GM11168 (cell line): Measurements from ENCODE around the gene RAI2.

ENCODE experiments used
- in situ Hi-C: fragments of 300-500 bp; cut with MboI; formaldehyde crosslinking; loops from one replicate; pipeline ENCODE4 v1.12.0; 2022; ENCODE audit warnings: low sequenced_read_pairs; ENCODE audit not compliant: unreplicated experiment

Gene RAI2

DNA sequence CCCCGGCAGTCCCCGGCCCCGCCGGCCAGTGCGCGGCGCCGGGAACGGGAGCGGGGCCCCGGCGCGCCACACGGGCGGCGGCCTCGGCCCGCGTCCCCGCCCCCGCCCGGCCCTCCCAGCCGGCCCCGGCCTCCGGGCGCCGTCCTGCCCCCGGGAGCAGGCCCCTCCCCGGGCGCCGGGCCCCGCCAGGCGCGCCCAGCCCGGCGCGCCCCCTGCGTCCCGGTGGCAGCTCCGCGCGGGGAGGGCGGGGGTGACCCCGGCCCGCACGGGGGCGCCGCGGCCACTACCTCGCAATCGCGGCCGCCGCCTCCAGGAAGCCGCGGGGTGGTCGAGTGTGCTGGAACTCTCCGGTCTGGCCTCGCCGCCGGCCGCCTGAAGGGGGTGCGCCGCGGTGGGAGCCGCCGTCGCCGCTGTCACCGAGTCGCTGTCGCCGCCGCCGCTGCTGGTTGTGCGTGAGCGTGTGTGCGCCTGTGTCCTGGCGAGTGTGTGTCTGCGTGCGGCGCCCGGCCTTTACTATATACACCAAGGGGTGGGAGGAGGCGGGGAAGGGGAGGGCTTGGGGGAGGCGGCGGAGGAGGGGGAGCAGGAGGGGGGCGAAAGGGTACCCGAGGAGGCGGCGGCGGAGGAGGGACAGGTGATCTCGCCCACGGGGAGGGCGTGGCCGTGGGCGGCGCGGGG lies at the start of gene RAI2:
RAI2 (minus strand) TSS at position 488 of the 678 bp plus-strand sequence. CDS start 59,288 bp downstream, outside the sequence.
- in situ Hi-C loops = no loop called here

DNA sequence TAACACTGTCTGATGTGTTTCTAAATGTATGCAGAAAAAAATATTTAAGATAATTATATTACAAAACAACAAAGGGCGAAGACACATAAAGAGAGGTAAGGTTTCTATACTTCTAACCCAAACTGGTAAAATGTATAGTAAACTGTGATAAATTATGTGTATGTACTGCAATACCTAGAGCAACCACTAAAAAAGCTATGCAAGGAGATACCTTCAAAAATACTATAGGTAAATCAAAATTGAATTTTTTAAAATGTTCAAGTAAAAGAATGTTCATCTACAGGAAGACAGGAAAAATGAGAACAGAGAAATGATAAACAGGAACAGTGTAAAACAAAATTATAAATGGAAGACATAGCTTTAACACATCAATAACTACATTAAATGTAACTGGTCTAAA lies 27.3 kb upstream of the RAI2 start:
- in situ Hi-C loops = no loop called here

DNA sequence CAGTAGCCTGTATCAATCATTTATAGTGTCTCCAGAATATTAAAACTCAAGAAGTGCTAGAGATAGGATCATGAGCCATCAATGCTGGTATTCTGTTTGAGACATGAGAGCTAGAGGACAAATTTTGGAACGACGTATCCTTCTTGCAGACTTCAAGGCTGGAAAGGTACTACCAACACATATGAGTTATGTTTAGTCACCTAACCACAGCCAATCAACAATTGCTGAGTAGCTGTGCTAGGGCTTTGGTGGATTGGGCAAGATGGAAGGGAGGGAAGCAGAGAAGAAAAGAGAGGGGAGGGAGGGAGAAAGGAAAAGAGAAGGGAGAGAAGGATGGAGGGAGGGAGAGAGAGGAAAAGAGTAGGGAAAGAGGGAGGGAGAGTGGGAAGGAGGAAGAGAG lies 21.6 kb upstream of the RAI2 start:
- in situ Hi-C loops = no loop called here

DNA sequence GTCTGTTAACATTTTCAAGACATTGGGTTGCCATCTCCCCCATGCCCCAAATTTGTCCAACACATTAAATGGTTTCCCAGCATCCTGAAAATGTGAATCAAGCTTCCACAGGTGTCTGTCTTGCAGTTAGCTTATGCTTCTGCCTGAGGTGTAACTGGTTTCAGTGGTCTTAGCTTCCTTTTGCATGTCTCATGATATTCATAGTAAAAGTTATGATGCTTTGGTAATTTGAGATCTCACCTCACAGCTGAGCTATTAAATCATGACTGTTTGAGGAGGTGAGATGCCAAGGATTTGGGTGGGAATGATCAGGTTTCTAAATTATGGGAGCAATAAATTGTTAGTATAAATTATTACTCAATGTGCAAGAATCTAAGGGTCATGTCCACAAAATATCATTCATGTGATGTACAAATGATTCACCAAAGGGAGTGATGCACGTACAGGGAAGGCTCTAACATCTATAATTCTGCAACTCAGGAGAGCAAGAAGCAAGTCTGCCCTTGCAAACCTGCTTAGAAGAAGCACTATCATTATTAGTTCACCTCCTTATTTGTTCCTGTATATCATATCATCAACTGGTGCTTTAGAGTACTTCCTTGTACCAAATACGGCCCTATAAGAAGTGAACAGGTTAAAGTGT lies 17.1 kb upstream of the RAI2 start:
- in situ Hi-C loops = no loop called here

DNA sequence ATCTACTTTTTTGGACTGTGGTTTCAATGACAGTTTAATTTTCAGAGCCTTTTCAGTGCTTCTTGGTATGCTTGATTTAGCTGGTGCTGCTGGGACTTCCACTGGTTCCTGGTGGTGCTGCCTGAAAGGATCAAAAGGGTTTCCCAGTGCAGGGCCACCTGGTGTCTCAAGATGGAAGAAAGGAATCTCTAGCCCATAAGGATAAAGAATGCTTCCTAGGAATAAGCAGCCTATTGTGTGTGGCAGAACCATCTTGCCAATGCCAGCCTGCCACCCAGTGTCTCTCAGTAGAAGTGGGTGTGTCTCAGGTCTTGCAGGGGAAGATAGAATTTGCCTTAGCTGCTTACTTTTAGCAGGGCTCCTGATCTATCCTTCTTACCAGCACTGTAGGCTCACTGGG lies 15.0 kb upstream of the RAI2 start:
- in situ Hi-C loops = no loop called here

DNA sequence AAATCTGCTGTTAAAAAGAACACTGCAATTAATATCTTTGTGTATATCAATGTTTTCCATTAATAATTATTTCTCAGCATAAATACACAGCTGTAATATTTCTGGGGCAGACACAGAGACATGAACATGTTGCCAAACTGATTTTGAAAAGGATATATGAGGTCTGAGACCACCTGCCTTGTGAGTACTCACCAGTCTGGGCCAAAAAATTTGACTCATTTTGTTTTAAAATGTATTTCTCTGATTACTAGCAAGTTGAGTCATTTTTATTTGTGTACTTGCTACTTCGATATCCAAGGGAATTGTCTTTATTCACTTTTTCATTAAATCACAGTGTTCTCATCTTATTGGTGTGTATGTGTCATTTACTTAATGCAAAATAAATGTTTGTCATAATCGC lies 8.5 kb upstream of the RAI2 start:
- in situ Hi-C loops = no loop called here

DNA sequence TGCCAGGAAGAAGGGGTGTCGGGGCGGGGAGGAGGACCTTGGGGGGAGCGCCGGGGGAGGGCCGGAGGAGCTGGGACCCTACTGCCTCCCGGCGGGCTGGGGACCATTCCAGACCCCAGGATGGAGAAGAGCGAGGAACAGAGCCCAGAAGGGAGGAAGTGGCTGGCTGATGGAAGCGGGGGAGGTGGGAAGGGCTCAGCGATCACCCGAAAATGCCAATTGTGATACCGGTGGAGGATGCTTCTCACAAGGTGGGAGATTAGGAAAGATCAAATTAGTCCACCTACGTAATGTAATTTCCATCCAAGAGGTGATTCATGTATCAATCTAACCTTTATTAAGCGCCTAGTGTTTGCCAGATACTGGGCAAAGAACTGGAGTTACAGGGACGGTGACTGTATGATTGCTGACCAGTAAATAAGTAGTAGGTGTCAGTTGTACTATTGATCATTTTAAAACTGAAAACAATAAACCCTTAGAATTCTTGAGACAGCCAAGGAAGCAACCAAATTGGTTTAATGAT lies 452 bp upstream of the RAI2 start:
- in situ Hi-C loops = no loop called here

DNA sequence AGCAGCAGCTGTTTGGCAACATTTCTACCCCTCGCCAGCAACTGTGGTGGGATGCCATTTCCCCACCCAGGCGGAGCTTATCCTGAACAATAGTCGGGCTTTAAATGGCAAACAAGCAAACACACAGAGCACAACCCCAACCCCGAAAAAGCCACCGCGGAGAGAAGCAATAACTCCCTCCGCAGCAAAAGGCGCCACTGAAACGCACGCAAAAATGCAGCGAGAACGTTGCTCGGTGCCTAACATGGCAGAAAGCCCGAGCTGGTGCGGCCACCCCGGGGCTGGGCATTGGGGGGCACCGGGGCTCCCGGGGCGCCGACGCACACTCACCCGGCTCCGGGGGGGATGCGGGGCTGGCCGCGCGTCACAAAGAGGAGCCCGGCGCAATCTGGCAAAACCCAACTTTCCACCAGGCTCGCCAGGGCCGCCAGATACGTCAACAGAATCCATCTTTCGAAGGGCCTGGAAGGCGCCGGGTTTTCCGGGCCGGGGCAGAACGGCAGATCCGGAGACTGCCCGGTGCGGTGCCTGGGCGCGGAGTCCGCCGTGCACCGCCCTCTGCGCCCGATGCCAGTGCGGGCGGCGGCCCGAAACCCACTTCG lies 818 bp downstream of the RAI2 start:
- in situ Hi-C loops = no loop called here

DNA sequence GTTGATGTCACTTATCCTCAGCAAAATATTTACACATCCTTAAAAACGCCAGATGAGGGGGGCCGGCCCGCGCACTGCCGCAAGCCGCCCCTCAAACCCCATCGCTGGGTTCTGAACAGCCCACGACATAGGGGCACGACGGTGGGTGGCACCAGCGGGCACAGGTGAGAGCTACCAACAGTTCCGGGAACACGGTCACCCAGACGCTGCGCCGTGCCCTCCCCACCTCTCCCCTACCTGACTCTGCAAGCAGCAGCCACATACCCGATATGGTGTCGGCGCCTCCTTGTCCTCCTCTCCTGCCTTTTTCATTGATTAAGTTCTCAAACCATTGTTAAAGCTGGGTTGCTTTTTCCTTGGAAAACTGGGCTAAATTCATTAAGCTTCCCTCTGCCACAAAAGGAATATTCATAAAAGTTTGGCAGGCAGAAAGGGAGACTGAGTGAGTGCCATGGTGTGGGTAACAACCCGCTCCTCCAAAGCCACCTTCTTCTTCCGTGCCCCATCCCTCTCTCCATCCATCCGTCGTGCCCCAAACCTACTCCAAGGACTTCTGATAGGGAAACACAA lies 1.4 kb downstream of the RAI2 start:
- in situ Hi-C loops = loop anchor here (10.0 kb wide), 1 partner anchor 1195 kb away; no protein-coding TSS in a partner anchor

DNA sequence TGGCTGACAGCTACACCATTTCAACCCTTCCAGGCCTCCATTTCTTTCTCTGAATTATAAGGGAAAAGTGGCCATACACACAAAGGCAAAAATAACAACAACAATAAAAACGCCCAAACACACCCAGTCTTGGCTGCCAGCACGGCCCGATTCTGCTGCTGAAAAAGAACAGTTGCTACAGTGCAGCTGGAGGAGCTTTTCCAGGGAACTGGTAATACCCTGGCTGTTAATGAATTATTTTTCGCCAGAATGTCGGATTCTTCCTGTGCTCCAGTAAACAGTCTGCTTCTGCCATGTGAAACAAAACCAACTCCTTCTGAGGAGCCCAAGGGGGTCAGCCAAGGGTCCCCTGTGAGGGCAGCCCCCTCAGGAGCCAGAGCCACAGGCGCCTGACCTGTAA lies 6.6 kb downstream of the RAI2 start:
- in situ Hi-C loops = loop anchor here (10.0 kb wide), 1 partner anchor 1200 kb away; no protein-coding TSS in a partner anchor

DNA sequence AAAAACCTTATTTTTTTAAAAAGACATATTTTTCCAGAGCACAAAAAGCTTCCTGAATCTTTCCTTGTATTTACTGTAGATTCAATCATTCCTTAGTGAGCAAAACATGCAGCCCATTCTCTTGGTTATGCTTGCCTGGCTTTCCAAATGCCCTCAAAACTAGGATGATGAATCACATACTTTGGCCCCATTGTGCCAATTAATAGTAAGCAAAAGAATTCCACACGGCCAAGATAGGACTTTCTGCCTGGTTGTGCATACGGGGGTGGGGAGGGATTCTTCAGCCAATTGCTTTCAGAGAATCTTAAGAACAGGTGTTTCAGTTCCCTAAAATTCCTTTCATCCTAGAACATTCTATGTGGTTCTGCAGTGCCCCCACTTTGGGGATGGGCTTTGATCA lies 7.0 kb downstream of the RAI2 start:
- in situ Hi-C loops = loop anchor here (10.0 kb wide), 1 partner anchor 1201 kb away; no protein-coding TSS in a partner anchor

DNA sequence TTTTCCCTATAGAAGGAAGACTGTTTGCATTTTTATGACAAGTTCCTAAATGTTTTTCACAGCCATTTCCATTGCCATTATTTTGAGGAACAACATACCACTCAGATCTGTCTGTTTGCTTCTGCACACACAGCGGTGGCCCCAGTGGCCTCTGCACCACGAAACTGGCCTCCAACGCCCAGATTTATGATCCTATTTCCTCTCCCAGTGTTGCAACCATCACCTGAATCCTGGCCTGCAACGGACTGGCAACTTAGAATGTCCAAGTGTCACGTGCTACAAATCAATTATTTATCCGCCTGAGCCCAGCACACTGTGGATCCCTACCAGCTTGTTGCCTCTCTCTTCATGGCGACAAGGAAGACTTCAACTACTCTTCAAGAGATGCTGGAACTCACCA lies 9.2 kb downstream of the RAI2 start:
- in situ Hi-C loops = loop anchor here (10.0 kb wide), 1 partner anchor 1203 kb away; no protein-coding TSS in a partner anchor

DNA sequence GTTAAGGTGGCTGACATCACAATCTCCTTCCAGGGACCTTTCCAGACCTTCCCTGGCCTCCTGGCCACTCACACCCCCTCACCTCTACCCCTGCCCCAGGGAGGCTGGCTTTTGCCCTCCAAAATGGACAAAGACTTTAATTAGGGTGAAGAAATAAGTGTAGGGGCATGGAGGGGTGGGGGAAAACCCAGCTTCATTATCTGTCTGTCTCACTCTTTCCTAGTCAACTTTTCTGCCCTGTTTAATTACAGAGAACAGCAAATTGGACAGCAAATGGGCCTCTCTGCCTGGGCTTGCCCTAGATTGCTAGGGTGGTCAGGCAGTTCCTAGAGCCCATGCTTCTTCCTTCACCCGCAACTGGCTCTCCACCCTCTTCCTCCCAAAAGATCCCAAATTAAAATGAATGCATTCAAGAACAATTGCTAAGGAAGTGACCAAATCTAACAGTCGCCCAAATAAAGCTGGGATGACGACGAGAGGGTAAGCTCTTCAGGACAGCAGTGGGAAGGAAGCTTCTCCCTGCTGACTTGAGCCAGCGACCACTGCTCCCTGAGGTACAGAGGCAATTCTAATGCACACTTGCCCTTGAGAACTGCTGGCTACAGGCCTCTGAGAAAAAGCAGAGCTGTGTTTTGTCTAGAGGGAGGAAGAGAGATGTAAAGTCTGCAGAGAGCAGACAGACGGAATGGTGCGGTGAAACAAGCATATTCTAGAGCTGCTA lies 12.4 kb downstream of the RAI2 start:
- in situ Hi-C loops = no loop called here

DNA sequence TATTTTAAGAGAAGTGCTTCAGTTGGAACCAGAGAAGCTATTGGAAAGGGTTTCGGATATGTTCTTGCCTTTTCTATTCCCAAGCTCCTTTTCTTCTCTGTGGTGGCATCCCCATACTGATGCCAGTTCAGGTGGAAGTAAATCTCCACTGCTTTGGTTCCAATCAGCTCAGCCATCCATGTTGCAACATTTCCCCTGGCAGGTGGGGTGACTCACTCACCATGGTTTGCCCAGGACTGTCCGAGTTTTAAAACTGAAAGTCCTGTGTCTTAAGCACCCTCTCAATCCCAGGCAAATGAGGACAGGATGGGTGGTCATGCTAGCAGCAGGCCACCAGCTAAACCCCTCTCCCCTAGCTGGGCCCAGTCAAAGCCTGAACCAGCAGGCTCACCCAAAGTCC lies 15.1 kb downstream of the RAI2 start:
- in situ Hi-C loops = no loop called here

DNA sequence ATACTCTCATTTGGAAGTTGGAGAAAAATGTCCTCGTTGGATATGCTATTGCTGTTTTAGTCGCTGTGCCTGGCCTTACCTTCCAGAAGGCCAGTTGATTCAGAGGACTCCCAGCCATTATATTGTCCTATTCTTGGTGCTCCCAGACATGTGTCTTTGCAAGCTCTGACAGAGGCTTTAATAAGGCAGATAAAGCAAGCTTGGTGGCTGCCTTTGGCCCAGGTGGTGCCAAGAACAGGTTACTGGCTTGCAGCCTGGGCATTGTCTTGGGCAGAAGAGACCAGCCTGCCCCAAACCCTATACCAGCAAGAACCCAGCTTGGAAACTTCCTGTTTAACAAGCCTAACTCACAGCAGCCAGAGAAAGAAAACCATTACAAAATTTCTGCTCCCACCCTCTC lies 16.9 kb downstream of the RAI2 start:
- in situ Hi-C loops = no loop called here

DNA sequence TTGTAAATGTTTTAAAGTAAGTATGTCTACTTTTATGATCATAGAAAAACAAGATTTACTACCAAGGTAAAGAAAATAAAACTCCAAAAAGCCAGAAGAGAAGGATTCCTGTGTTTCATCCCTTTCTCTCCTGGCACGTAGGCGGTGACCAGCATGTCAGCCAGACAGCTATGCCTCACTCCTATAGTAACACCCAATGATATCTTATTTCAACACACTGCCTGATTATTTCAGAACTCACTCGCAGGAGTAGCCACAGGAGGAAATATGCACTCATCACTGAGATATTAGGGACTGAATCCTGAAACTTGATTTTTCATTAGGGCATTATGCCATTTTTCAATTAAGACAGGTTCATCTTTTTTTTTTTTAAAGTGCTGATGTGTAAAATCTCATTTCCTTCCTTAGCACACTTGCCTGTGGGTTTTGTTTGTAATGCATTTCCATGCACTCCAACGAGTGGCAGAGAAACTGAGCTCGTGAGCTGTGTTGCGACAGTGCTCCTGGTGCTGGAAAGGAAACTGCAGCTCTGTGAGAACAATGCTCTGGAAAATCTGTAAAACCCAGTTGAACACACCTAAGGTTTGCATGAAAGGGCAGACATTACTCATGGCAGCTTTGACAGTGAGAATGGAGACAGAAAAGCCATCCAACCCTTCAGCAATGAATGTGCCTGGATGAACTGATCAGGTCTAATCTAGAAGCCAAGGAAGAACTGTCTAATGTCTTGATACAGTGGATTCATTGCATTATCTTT lies 18.2 kb downstream of the RAI2 start:
- in situ Hi-C loops = no loop called here

DNA sequence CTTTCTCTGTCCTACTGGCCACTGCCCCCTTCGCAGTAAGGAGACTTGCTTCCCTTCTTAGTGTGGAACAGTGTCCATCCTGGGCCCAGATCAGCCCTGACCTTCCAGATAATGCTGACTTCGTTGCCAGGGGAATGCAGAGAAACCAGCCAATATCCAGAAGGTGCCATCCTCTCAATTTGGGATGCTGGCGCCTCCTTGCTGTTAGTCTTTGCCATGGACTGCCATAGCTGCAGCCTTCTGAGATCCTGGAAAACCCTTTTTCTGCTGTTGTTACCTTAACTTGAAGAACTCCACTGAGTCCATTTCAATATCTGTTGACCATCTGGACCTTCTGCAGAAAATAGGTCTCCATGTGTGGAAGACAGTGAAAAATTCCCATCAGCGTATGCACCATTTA lies 21.8 kb downstream of the RAI2 start:
- in situ Hi-C loops = no loop called here

DNA sequence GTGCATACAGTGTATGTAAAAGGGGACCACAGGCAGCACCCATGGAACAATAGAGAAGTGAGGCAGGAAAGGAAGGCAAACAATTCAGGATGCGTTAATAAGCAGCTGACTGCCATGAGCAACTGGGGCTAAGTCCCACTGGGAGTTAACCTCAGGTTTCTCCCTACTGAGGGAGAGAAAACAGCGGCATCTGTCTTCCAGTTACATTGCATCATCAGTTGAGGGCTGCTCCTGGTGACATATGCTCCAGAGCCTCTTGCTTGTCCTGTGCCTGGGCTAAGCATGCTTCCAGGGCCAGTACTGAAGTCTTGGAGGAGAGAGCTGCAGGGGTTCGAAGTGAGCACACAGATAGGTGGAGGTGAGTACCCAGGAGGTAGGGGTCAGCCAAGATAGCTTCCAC lies 24.3 kb downstream of the RAI2 start:
- in situ Hi-C loops = no loop called here

DNA sequence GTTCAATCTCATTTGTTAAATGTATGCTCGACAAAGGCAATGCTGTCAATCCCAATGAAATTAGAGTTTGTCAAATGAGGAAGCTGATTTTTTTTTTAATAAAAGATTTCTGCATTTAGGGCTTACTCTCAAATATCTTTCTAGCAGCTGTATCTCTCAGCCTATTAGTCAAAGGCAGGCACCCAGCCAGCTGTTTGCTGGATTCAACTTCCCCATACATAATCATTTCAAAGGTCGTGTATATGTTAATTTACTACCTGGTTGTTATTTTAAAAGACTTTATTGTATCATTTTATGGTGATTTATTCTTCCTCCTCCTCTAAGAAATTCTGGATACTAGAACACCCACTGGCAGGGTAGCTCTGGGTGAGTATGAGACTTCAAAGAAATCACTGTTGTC lies 27.1 kb downstream of the RAI2 start:
- in situ Hi-C loops = no loop called here

DNA sequence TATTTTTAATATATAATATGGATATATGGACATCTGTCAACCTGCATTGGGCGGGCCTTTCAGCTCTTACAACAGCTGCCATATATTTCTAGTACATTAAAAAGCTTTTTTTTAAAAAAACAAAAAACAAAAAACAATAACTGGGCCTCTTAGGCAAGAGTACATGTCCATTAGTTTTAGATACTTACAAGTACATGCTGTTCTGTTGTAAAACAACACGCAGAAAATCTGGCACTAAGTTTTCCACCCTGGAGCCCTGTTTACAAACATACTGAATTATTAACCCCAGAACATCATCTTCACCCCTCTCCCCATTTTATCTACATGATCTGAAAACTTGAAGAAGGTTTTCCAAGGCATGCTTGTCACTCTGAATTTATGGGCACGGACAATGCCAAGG lies 29.8 kb downstream of the RAI2 start:
- in situ Hi-C loops = no loop called here
